ENCODE data around the gene MTCL1.

The MTCL1 gene

DNA sequence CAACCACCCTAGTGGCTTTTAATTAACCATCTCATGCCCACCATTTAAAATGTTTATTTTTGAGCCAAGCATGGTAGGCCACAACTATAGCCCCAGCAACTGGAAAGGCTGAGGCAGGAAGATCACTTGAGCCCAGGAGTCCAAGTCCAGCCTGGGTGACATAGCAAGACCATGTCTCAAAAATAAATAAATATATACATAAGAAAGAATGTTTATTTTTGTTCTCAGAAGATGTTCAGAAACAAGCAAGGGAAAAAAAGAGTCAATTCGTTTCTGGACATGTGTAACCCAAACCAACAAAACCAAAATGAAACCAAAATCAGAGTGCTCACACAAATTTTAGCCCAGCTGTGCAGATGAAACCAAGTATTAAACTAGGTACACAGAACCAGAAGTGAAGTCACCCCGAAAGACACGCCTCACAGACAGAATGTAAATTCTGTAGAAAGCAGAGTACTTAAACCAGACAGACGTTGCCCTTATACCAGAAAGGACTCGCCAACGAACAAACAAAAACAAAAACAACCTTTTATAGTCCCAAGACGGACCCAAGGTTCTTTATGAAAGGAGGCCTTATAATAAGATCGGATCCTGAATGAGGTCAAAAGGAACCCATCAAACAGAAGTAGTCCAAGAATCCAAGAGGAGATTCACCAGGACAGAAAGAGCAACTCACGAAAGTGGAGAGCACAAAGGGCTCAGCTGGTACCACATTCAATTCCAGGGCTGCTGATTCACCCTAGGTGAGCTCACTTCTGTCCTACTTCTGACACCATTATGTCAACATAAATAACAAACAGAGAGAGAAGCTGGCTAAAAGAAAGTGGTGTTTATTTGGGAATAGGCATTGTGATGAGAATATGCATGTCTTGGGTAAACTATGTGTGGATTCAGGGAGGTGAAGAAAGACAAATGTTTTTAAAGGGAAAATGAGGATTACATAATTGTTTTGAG lies 31.8 kb upstream of the MTCL1 start:
- TF ChIP-seq, protein P1, sequence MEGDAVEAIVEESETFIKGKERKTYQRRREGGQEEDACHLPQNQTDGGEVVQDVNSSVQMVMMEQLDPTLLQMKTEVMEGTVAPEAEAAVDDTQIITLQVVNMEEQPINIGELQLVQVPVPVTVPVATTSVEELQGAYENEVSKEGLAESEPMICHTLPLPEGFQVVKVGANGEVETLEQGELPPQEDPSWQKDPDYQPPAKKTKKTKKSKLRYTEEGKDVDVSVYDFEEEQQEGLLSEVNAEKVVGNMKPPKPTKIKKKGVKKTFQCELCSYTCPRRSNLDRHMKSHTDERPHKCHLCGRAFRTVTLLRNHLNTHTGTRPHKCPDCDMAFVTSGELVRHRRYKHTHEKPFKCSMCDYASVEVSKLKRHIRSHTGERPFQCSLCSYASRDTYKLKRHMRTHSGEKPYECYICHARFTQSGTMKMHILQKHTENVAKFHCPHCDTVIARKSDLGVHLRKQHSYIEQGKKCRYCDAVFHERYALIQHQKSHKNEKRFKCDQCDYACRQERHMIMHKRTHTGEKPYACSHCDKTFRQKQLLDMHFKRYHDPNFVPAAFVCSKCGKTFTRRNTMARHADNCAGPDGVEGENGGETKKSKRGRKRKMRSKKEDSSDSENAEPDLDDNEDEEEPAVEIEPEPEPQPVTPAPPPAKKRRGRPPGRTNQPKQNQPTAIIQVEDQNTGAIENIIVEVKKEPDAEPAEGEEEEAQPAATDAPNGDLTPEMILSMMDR (IDR thresholded peaks at IDR 0.05; ENCODE audit: low read depth, low read length): no peak
- no peak for DNase-seq (ENCODE audit: extremely low read depth, low read depth)

DNA sequence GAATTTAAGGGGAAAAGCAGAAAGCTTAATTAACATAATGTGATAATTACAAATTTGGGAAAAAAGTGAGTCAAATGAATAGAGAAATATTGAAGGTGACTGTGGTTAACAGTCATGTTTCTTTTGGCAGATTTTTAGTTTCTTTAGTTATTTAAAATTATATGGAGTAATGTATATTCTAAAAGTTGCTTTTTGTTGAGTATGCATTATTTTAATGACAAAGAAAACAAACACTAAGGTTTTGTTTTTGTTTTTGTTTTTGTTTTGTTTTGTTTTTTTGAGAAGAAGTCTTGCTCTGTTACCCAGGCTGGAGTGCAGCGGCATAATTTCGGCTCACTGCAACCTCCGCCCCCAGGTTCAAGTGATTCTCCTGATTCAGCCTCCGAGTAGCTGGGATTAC lies 30.3 kb upstream of the MTCL1 start:
- TF ChIP-seq, protein P1 (IDR thresholded peaks at IDR 0.05; ENCODE audit: low read depth, low read length): no peak
- no peak for DNase-seq (ENCODE audit: extremely low read depth, low read depth)

DNA sequence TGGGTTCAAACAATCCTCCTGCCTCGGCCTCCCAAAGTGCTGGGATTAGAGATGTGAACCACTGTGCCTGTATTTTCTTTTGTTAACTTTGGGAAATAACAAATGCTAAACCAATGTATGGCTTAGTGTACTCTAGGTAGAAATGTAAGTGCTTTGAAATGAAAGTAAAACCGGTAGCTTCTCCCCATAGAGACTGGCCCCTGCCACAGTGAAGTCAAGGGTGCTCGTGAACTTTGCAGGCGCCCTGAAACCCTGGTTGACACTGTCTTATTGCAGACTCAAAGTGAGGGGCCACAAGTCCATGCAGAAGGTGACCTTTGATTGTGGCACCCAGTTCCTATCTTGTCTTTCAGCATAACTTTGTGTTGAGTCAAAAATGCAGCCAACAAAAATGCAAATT lies 24.2 kb upstream of the MTCL1 start:
- TF ChIP-seq, protein P1 (IDR thresholded peaks at IDR 0.05; ENCODE audit: low read depth, low read length): no peak
- no peak for DNase-seq (ENCODE audit: extremely low read depth, low read depth)

DNA sequence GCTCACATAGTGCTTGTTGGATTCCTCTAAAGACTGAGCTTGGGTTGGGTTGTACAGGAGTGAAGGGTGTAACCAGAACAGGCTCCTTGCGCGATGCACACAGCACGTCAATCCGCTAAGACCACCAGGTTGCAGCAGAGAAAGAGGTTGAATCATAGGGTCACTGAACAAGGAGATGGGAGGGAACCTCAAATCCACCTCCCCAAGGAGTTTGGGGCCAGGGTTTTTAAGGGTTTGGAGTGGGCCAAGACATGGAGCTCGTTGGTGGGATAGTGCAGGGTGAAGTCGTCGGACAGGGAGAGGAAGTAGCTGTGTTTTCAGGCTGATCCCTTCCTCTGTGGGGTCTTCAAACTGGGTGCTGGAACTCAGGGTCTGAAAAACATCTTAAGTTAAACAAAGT lies 20.8 kb upstream of the MTCL1 start:
- no peak for DNase-seq (ENCODE audit: extremely low read depth, low read depth)
- TF ChIP-seq, protein P1 (IDR thresholded peaks at IDR 0.05; ENCODE audit: low read depth, low read length): no peak

DNA sequence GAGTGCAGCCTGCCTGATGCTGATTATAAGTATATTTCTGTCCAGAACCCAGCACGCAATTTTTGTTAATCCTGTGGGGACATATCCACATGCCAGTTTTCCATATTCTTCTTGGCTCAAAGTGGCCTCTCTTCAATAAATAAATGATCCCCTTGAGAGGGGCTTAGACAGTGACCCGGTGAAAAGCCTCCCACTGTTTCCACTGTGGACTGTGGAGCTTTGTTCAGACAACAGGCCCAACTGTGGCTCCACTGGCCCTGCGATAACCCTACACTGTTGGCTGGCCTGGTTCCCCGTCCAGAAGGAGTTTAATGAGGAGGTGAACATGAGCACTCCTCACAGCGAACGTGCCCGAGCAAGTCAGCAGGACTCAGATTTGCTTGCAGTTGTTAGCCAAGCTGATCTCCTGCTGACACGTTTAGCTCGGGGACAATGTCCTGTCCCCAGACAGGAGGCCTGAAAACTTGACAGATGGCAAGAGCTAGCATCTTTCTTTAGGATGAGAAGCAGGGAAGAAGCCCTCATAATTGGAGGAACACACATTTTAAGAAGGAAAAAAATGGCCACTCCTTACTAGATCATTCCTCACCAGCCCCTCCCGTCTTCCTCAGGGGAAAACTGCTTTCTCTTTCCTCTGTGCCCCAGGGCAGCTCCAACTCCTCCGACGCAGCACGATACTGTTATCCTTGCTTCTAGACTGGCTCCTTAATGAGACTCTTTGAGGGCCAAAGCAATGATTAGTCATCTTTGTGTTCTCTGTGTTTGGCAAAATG lies 20.0 kb upstream of the MTCL1 start:
- TF ChIP-seq, protein P1 (IDR thresholded peaks at IDR 0.05; ENCODE audit: low read depth, low read length): no peak
- DNase-seq (ENCODE audit: extremely low read depth, low read depth): no peak

DNA sequence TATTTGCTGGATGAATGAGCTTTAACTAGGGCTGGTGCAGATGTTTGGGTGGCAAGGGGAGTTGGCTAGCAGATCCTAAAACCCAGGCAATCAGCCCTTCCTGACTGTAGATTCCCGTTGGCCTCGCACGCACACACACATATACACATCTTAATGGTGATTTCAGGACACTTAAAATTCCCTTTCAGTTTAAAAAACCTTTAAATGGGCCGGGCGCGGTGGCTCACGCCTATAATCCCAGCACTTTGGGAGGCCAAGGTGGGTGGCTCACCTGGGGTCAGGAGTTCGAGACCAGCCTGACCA lies 19.5 kb upstream of the MTCL1 start:
- DNase-seq (ENCODE audit: extremely low read depth, low read depth): no peak
- TF ChIP-seq, protein P1 (IDR thresholded peaks at IDR 0.05; ENCODE audit: low read depth, low read length): no peak

DNA sequence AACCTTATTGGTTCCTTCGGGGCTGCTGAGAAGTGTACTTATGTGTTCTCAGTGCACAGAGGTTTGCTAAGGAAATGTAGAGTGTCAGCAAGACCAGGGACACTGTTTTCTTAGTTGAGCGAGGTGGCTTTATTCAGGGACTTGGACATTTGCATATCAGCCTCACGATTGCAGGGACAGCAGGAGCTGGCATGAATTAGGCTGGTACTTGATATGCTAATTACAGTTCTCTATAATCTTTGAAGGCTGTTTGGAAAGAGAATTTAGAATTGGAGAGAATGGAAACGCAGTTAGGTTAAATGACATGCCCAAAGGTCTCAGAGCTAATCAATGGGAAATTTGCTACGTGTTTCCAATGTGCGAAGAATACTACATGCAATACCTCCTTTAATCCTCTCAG lies 18.7 kb upstream of the MTCL1 start:
- TF ChIP-seq, protein P1 (IDR thresholded peaks at IDR 0.05; ENCODE audit: low read depth, low read length): no peak
- no peak for DNase-seq (ENCODE audit: extremely low read depth, low read depth)

Data from AG09319 (cell line).